ES-I3 (cell line): ENCODE measurements around the gene ST7.

Experiments used
- H3K36me3 ChIP-seq: 2 replicates; pipeline ENCODE4 v1.6.1; 2013; ENCODE audit warnings: mild to moderate bottlenecking, low read length, control low read depth, moderate library complexity; ENCODE audit not compliant: insufficient read depth
- H3K4me1 ChIP-seq: 2 replicates; pipeline ENCODE4 v1.6.1; 2013; ENCODE audit warnings: mild to moderate bottlenecking, control low read depth, low read length; ENCODE audit not compliant: insufficient read depth
- H3K9ac ChIP-seq: 2 replicates; pipeline ENCODE4 v1.6.1; 2013; ENCODE audit warnings: low read depth, mild to moderate bottlenecking, low read length, moderate library complexity
- H3K9me3 ChIP-seq: 2 replicates; pipeline ENCODE4 v1.6.1; 2013; ENCODE audit warnings: mild to moderate bottlenecking, low read length, moderate library complexity; ENCODE audit not compliant: control insufficient read depth, insufficient read depth

Gene ST7

DNA sequence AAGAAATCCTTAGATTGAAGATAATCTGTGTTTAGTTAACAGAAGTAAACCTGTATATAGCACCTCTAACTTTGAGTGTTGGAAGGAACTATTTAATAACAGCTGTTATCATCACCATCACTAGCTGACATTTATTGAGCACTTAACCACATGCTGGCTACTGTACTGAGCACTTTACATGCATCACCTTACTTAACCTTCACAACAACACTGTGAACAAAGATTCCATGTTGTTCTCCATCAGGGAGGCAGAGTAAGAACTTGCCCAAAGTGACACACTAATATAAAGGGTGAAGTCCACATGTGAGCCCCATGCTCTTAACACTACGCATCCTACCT, 182.2 kb downstream of the ST7 start:
- Histone ChIP-seq H3K9ac (no peak overlapping the region), H3K36me3 (no peaks in the 10 kb centered on the region), H3K9me3 (no peaks in the 10 kb centered on the region), H3K4me1 (peaks cover 24% of the 10 kb centered on the region)

DNA sequence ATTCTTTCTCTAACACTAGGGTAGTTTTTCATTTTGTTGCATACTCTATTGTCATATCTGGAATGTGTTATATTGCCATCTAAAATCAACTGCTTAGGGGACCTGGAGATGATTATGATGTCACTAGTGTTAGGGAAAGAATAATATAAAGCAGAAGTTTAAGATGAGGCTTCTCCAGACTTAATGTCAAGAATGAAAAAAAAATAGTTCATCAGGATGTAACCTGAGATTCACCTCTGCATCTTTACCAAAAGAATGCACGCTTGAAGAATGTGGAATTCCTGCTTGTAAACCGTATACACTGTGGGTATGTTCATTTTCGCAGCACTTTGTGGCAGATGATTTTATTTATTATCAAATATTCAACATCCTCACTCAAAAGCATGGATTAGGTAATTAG, 184.6 kb downstream of the ST7 start:
- H3K9ac ChIP-seq, result no peak overlapping the region
- no peaks in the 10 kb centered on the region for H3K36me3 ChIP-seq
- H3K4me1 ChIP-seq, result peaks cover 36% of the 10 kb centered on the region
- no peaks in the 10 kb centered on the region for H3K9me3 ChIP-seq

DNA sequence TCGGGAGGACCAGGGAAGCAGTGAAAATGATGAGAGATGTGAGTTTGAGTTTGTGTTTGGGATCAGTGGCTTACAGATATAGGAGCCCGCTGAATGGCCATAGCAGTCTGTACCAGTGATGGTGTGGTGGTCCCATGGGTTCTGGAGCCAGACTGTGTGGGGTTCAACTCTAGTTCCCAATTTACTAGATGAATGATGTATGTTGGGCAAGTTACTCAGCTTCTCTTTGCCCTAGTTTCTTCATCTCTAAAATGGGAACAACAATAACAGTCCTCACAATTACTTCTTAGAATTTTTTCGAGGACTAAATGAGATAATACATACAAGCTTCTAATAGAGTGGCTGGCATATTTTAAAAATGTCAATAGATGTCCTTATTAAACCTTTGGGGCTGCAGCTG, 185.2 kb downstream of the ST7 start:
- Histone ChIP-seq H3K9me3 (no peaks in the 10 kb centered on the region), H3K9ac (no peak overlapping the region), H3K36me3 (no peaks in the 10 kb centered on the region), H3K4me1 (peaks cover 43% of the 10 kb centered on the region)

DNA sequence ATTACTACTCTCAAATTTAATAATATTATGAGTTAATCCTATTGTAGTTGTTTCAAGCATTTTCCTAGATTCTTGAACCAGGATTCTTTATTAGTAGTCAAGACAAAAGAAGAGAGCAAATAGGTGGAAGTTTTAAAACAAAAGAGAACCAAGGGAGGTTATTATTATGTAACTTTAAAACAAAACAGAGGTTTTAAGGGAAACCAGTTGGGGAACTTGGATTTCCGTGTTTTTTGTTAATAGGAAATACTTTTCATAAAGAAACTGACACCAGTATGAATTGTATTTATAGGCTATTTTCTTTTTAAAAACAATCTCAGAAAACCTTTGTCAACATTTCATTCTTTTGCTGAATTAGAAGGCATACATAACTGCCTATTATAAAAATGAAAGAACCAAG, 185.7 kb downstream of the ST7 start:
- Histone ChIP-seq H3K36me3 (no peaks in the 10 kb centered on the region), H3K9me3 (no peaks in the 10 kb centered on the region), H3K9ac (no peak overlapping the region), H3K4me1 (peaks cover 44% of the 10 kb centered on the region)

DNA sequence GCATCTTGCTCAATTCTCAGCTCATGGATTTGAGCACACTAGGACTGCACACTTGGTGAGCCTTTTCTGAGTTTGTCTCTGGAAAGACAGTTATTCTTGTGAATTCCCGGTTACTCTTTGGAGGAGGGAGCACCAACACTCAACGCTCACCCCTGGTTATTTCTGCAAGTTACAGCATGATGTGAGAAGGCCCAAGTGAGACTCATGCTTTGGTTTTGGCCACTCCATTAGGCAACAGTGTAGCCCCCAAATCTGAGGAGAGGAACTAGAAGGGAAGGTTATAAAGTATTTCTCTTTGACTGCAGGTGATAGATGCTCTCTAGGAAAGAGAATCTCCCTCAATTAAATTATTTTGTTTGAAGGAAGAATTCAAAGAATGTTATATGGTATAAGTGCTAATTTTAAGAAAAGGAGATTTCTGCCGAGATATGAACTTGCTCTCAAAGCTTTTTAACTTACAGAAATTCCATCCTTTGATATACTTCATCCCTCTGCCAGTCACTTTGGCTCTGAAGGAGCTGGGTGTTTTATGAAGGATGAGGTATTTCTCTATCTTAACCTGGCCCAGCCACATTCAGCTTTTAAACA, 186.2 kb downstream of the ST7 start:
- Histone ChIP-seq H3K9me3 (no peaks in the 10 kb centered on the region), H3K9ac (no peak overlapping the region), H3K4me1 (peaks cover 44% of the 10 kb centered on the region), H3K36me3 (no peaks in the 10 kb centered on the region)

DNA sequence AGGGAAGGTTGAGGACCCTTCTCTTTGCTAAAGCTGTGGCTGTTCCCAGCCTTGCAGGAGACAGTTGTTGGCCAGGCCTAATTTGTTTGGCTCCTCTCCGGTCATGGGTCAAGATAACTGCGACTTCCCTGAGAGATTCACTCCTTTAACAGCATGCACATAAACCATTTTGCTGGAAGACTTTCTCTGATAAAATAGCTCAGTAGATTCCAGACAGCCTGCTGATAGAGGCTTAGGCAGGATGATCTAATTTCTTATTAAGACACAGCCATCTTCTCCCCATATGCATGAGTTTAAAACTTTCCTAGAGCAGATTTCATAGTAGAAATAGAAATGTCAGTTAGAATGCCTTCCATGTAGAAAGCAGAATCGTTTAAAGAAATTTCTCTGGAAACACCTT, 187.6 kb downstream of the ST7 start:
- Histone ChIP-seq H3K9ac (no peak overlapping the region), H3K36me3 (no peaks in the 10 kb centered on the region), H3K4me1 (peaks cover 44% of the 10 kb centered on the region), H3K9me3 (no peaks in the 10 kb centered on the region)

DNA sequence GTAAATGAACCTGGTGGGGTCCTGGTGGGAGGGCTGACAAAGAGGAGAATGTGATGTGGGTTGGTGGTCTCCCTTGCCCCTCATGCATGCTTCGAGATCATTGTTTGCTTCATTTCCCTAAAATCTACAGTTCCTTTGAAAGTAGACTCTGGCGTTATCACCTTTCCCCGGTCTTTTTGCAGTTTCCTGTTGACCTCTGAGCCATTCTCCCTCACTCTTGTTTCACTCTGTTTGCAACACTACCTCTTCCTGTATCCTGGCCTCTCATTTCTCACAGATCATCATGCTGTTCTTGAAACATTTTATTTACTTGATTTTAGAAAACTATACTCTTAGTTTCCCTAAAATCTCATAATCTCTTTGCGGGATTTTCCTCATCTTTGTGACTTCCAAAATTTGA, 189.8 kb downstream of the ST7 start:
- Histone ChIP-seq H3K9ac (no peak overlapping the region), H3K4me1 (peaks cover 38% of the 10 kb centered on the region), H3K36me3 (no peaks in the 10 kb centered on the region), H3K9me3 (no peaks in the 10 kb centered on the region)

DNA sequence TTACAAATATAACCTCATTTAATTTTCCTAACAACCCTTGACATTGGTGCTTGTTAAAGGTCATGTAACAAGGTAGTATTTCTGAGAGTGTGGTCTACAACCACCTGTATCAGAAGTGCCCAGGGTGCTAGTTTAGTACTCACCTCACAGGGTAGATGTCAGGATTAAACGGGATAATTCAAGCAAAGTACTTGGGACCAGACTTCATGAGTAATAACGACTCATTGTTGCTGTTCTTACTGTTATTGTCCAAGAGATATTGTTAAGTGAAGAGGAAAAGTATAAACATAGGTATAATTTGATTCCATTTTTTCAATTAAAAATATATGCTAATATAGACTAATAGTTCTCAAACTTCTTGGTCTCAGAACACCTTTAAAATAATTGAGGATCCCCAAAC, 190.3 kb downstream of the ST7 start:
- H3K36me3 ChIP-seq, result no peaks in the 10 kb centered on the region
- no peaks in the 10 kb centered on the region for H3K9me3 ChIP-seq
- no peak overlapping the region for H3K9ac ChIP-seq
- H3K4me1 ChIP-seq, result peaks cover 35% of the 10 kb centered on the region

DNA sequence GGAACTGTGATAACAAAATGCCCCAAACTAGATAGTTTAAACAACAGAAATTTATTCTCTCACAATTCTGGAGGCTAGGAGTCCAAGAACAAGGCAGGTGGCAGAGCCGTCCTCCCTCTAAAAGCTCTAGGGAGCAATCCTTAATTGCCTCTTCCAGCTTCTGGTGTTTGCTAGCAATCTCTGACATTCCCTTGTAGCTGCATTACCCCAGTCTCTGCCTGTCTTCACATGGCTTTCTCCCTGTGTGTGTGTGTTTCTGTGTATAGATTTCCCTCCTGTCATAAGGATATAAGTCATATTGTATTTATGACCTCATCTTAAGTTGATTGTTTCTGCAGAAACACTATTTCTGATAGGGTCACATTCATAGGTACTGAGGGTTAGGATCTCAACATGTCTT, 192.0 kb downstream of the ST7 start:
- H3K36me3 ChIP-seq, result no peaks in the 10 kb centered on the region
- H3K9ac ChIP-seq, result no peak overlapping the region
- H3K4me1 ChIP-seq, result peaks cover 28% of the 10 kb centered on the region
- H3K9me3 ChIP-seq, result no peaks in the 10 kb centered on the region

DNA sequence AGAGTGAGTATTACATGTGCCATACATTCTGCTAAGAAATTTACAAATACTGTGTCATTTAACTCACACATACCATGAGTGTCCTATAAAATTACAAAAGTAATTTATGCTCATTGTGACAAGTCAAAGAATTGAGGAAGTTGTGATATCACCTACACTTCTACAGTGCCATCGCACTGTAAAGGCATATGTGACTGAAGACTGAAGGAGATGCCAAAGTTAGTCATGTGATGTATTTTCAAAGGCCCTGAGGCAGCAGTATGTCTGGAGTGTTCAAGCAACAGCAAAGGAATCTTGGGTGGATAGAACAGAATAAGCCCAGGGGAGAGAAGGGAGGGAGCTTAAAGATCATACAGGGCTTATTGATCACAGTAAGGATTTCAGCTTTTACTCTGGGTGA, 192.8 kb downstream of the ST7 start:
- no peak overlapping the region for H3K9ac ChIP-seq
- H3K4me1 ChIP-seq, result peaks cover 21% of the 10 kb centered on the region
- H3K9me3 ChIP-seq, result no peaks in the 10 kb centered on the region
- no peaks in the 10 kb centered on the region for H3K36me3 ChIP-seq

DNA sequence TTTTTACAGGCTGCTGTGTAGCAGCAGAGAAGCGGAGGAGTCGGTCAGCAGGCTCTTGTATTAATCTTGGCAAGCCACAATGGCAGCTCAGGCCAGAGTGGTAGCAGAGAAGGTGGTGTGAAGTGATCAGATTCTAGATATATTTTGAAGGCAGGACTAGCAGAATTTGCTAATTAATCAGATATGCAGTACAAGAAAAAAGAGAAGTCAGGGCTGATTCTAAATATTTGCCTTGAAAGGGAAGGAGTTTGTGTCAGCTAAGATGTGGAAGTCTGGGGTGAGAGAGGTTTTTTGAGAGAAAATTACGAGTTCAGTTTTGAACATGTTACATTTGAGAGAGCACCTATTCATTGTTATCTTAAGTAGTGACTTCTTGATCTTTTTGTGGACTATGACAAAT, 193.2 kb downstream of the ST7 start:
- no peak overlapping the region for H3K9ac ChIP-seq
- no peaks in the 10 kb centered on the region for H3K36me3 ChIP-seq
- H3K4me1 ChIP-seq, result peaks cover 17% of the 10 kb centered on the region
- no peaks in the 10 kb centered on the region for H3K9me3 ChIP-seq

DNA sequence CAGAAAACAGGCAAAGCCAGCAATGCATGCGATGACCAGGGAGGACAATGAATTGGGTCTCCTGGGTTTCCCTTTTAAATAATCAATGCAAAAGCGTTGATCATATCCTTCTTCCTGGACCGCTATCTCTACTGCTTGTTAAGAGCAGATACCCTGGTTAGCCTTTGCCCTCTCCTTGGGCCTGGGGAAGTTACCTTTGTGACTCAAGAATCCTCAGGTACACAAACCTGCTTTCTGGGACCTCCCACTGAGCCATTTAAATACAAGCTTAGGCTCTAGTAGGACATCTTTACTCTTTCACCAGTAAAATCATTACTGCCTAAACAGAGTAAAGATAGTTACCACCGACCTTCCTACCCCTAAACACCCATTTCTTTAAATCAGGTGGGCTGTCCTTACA, 195.7 kb downstream of the ST7 start:
- H3K9ac ChIP-seq, result no peak overlapping the region
- H3K9me3 ChIP-seq, result no peaks in the 10 kb centered on the region
- no peaks in the 10 kb centered on the region for H3K36me3 ChIP-seq
- H3K4me1 ChIP-seq, result peaks cover 7% of the 10 kb centered on the region; the same call in 1 of the 2 replicates

DNA sequence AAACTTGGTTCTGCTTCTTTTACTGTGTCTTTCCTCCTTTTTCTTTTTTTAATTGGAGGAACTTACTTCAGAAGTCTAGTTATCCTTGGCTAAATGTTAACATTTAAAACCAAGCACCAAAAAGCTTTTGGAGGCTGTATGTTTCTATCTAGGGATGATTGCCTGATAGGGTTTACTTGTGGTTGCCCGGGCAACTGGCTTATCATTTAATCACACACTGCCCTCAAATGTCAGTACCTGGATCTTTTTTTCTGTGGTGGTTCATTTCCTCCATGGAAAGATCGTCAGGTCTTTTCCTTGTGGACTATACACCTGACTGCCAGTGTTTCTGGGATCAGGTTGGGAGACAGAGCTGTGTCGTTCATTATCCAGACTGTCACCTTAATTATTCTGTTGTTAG, 196.4 kb downstream of the ST7 start:
- Histone ChIP-seq H3K36me3 (no peaks in the 10 kb centered on the region), H3K4me1 (peaks cover 7% of the 10 kb centered on the region), H3K9me3 (no peaks in the 10 kb centered on the region), H3K9ac (no peak overlapping the region)

DNA sequence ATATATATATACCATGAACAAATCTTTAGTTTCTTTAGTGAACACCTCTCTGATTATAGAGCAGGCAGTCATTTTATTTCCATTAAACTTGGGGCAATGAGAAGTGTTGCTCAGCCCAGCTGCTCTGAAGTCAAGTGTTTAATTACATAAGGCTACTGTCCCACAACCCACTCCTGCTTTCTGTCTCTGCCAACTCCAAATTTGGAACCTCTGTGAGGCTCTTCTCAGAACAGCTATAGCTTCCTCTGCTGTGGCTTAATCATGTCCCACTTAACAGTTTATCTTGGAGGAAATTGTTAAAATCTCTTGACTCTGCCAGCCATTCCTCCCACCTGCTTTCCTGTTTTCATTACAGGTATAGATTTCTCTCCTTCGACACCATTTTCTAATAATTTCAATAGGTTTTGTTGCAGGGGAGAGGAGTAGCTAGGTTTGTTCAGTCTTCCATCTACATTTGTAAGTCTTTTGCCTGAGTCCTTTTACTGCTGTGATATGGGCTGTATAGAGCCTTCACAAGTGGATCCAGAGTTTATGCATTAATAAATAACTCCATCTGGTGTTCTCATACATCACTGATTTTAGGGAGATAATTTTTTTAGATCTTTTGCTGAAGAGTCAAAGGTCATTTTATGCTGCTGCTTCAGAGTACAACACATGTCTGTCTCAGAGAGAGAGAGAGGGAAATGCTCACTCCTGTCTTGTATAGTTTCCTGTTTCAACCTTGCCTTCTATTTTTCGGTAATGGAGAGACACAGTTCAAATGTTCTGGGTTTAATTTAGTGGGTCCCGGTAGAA, 199.1 kb downstream of the ST7 start:
- H3K4me1 ChIP-seq, result peaks cover 15% of the 10 kb centered on the region
- H3K9me3 ChIP-seq, result no peaks in the 10 kb centered on the region
- H3K9ac ChIP-seq, result no peak overlapping the region
- H3K36me3 ChIP-seq, result no peaks in the 10 kb centered on the region

DNA sequence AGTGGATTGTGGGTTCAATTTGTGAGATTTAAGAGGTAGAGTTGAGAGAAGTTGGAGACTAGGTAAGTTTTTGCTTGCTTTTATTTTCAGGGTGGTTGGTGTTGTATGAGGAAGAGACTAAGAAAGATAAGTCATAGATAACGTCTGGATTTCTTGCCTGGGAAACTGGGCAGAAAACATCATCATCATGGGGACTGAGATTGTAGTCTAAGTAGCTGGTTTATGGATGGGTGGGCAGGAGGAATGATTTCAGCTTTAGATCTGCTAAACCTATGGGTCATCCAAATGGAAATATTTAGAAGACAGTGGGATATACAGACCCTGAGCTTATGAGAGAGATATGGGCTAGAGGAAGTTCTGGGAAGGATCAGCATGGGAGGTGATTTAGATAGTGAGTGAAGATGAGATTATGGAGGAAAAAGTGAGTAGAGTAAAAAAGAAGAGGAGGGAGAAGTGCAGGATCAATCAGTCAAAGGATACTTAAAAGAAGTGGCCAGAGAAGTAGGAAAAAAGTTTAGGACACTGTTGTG, 199.8 kb downstream of the ST7 start:
- Histone ChIP-seq H3K36me3 (no peaks in the 10 kb centered on the region), H3K9ac (no peak overlapping the region), H3K4me1 (peaks cover 15% of the 10 kb centered on the region), H3K9me3 (no peaks in the 10 kb centered on the region)
